ENCODE results near the gene SLC13A1. TPM values are rescaled to one million over a fixed set of nuclear protein-coding genes. Genes with fewer than 3 reads are reported as not detected.

Gene SLC13A1
- total RNA-seq, 4 donors from 2014 or later = not detected

GRCh38 chr7:123218866-123219265, 19.1 kb upstream of the SLC13A1 start:
- no peak overlapping the region for H3K4me3 ChIP-seq
- 10 to 33% methylated on average over 2 of the region's 2 CpGs for WGBS, 2 donors
- H3K9me3 ChIP-seq = peaks cover 0 to 13% (median 2%) of the 10 kb centered on the region in 4 donors
- no peaks in the 10 kb centered on the region for H3K36me3 ChIP-seq
- H3K27ac ChIP-seq = no peak overlapping the region
- no peaks in the 10 kb centered on the region for H3K4me1 ChIP-seq
- no peak for TF ChIP-seq EP300 (IDR thresholded peaks at IDR 0.05)
- TF ChIP-seq POLR2A (IDR thresholded peaks at IDR 0.05) = no peak
- TF ChIP-seq CTCF (IDR thresholded peaks at IDR 0.05) = no peak
- no peaks in the 10 kb centered on the region for H3K27me3 ChIP-seq
- DNase-seq (ENCODE audit: low spot score in 2 of 2) = no peak

DNA sequence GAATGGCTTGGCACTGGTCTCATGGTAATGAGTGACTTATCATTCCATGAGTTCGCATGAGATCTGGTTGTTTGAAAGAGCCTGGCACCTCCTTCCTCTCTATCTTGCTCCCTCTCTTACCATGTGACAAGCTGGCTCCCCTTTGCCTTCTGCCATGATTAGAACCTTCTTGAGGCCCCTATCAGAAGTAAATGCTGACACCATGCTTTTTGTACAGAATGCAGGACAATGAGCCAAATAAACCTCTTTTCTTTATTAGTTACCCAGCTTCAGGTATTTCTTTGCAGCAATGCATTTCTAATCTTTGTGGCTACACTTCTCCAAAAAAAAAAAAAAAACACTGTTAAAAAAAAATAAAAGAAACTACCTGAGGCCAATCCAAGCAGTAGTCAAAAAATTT, 17.1 kb upstream of the SLC13A1 start:
- Histone ChIP-seq H3K36me3 (no peaks in the 10 kb centered on the region), H3K4me1 (no peaks in the 10 kb centered on the region), H3K9me3 (peaks cover 0 to 13% (median 0%) of the 10 kb centered on the region in 4 donors), H3K4me3 (no peak overlapping the region), H3K27me3 (no peaks in the 10 kb centered on the region), H3K27ac (no peak overlapping the region)
- WGBS, 2 donors = 82 to 90% methylated on average over 1 of the region's 1 CpG
- no peak for DNase-seq (ENCODE audit: low spot score in 2 of 2)
- TF ChIP-seq EP300 (IDR thresholded peaks at IDR 0.05) = no peak
- TF ChIP-seq POLR2A (IDR thresholded peaks at IDR 0.05) = no peak
- TF ChIP-seq CTCF (IDR thresholded peaks at IDR 0.05) = no peak

DNA sequence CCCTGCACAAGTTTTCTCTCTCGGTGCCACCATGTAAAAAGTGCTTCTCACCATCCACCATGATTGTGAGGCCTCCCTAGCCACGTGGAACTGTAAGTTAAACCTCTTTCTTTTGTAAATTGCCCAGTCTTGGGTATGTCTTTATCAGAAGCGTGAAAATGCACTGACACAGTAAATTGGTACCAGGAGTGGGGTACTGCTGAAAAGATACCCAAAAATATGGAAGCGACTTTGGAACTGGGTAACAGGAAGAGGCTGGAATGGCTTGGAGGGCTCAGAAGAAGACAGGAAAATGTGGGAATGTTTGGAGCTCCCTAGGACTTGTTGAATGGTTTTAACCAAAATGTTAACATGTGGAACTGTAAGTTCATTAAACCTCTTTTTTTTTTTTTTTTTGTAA, 15.6 kb upstream of the SLC13A1 start:
- no peak for TF ChIP-seq EP300 (IDR thresholded peaks at IDR 0.05)
- TF ChIP-seq CTCF (IDR thresholded peaks at IDR 0.05) = no peak
- no peak for TF ChIP-seq POLR2A (IDR thresholded peaks at IDR 0.05)
- H3K27ac ChIP-seq = no peak overlapping the region
- no peaks in the 10 kb centered on the region for H3K36me3 ChIP-seq
- H3K9me3 ChIP-seq = peaks cover 0 to 13% (median 0%) of the 10 kb centered on the region in 4 donors
- 81 to 89% methylated on average over 4 of the region's 4 CpGs for WGBS, 2 donors
- DNase-seq (ENCODE audit: low spot score in 2 of 2) = no peak
- no peaks in the 10 kb centered on the region for H3K27me3 ChIP-seq
- H3K4me3 ChIP-seq = no peak overlapping the region
- H3K4me1 ChIP-seq = no peaks in the 10 kb centered on the region

GRCh38 chr7:123211545-123211944, 11.8 kb upstream of the SLC13A1 start:
- Histone ChIP-seq H3K36me3 (no peaks in the 10 kb centered on the region), H3K9me3 (peaks cover 0 to 13% (median 0%) of the 10 kb centered on the region in 4 donors), H3K4me3 (no peak overlapping the region), H3K27me3 (no peaks in the 10 kb centered on the region), H3K4me1 (no peaks in the 10 kb centered on the region), H3K27ac (no peak overlapping the region)
- no peak for DNase-seq (ENCODE audit: low spot score in 2 of 2)
- TF ChIP-seq POLR2A (IDR thresholded peaks at IDR 0.05) (no peak), CTCF (IDR thresholded peaks at IDR 0.05) (no peak), EP300 (IDR thresholded peaks at IDR 0.05) (no peak)
- 93 to 96% methylated on average over 2 of the region's 2 CpGs for WGBS, 2 donors

- Histone ChIP-seq H3K4me1 (no peaks in the 10 kb centered on the region), H3K27me3 (no peaks in the 10 kb centered on the region), H3K9me3 (peaks cover 0 to 13% (median 0%) of the 10 kb centered on the region in 4 donors), H3K36me3 (no peaks in the 10 kb centered on the region), H3K27ac (no peak overlapping the region), H3K4me3 (no peak overlapping the region)
- TF ChIP-seq EP300 (IDR thresholded peaks at IDR 0.05) (no peak), CTCF (IDR thresholded peaks at IDR 0.05) (no peak), POLR2A (IDR thresholded peaks at IDR 0.05) (no peak)
- 70 to 76% methylated on average over 5 of the region's 5 CpGs for WGBS, 2 donors
- DNase-seq (ENCODE audit: low spot score in 2 of 2) = no peak
These were observed 11.2 kb upstream of the SLC13A1 start for GRCh38 chr7:123210986-123211385.

Data from tibial nerve (tissue), 4 donors.